ENCODE measurements around the gene C22orf15. TPM values are rescaled to one million over a fixed set of nuclear protein-coding genes. Genes with fewer than 3 reads are reported as not detected.
A peak's percentile ranks its signal among the peaks of the same experiment; 100 is the strongest.

The C22orf15 gene
- total and polyA plus RNA-seq, 9 of the 15 experiments (the other 6 are each of a cell fraction or from before 2014, with no cell fraction given) = 0.07 TPM; not detected in 8

DNA sequence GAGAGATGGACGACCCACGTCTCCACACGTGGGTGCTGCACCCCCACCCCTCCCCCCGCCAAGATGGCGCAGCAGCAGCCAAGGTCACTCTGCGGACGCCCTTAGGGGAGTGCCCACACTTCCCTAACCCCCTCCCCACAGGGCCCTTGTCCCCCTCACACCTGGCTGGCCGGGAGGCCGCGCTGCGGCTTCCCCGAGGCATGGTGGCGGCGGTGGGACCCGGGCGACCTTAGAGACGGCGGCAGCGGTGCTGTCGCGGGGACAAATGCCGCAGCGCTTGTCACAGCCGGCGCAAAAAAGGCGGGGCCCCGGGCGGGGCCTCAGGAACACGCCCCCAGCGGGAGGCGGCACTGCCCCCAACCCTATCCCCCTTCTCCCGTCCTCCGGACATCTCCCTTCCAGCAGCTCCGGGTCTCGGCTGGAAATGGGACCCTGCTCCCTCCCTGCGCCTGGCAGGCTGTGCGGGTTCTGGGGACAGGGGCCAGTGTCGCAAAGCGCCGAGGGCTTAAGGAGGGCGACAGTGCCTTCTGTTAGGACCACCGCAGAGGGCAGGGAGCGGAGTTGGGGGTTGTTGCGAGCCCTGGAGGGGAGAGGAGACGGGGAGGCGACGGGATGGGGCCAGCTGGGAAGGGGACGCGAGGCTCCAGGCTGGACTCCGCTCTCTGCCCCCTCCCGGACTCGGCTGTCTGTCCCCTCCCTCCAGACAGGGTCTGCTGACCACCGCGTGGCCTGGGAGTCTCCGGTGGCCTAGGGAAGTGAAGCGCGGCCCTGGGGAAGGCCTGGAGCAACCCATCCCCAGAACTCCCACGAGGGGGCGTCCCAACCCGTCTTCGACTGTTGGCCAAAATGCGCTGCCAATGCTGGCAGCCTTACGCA lies 5.1 kb downstream of the C22orf15 start, which contains the start of gene CHCHD10 (continued):
- TF ChIP-seq PCBP1 (IDR thresholded peaks at IDR 0.05; ENCODE audit: low read depth, low read length, poor library complexity, severe bottlenecking) = peak; percentile 90
- TF ChIP-seq TRIM28 (IDR thresholded peaks at IDR 0.05) = no peak
- TF ChIP-seq ELF2 (CRISPR knock-in tag; IDR thresholded peaks at IDR 0.05) = no peak
- TF ChIP-seq SAFB (IDR thresholded peaks at IDR 0.05; ENCODE audit: borderline replicate concordance, low read depth, low read length) = no peak
- TF ChIP-seq STAG1 (CRISPR knock-in tag; IDR thresholded peaks at IDR 0.05; ENCODE audit: borderline replicate concordance) = no peak
- TF ChIP-seq PHTF2 (CRISPR knock-in tag; IDR thresholded peaks at IDR 0.05) = no peak
- TF ChIP-seq ESRRA (IDR thresholded peaks at IDR 0.05; ENCODE audit: borderline replicate concordance, low read depth) = peak; percentile 99
- no peak for TF ChIP-seq NBN (IDR thresholded peaks at IDR 0.05; ENCODE audit: low read depth)
- TF ChIP-seq NFE2L1 (tag; IDR thresholded peaks at IDR 0.05; ENCODE audit: borderline replicate concordance, low read depth) = no peak
- no peak for TF ChIP-seq ZNF551 (CRISPR knock-in tag; IDR thresholded peaks at IDR 0.05)
- TF ChIP-seq HMGXB4 (CRISPR knock-in tag; IDR thresholded peaks at IDR 0.05) = 0 out of 2 replicates have a peak, but pooled peaks have one; percentile 49
- no peak for TF ChIP-seq PTBP1 (IDR thresholded peaks at IDR 0.05; ENCODE audit: low read depth, low read length)
- no peak for TF ChIP-seq ZNF174 (CRISPR knock-in tag; IDR thresholded peaks at IDR 0.05)
- peak; percentile 79 for TF ChIP-seq MAX (CRISPR knock-in tag; IDR thresholded peaks at IDR 0.05)
- peak; percentile 76 for TF ChIP-seq ZNF583 (CRISPR knock-in tag; IDR thresholded peaks at IDR 0.05)
- no peak for TF ChIP-seq HINFP (tag; conservative IDR thresholded peaks at IDR 0.05; ENCODE audit: low read depth)
- TF ChIP-seq, protein P1, sequence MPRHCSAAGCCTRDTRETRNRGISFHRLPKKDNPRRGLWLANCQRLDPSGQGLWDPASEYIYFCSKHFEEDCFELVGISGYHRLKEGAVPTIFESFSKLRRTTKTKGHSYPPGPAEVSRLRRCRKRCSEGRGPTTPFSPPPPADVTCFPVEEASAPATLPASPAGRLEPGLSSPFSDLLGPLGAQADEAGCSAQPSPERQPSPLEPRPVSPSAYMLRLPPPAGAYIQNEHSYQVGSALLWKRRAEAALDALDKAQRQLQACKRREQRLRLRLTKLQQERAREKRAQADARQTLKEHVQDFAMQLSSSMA (CRISPR knock-in tag; IDR thresholded peaks at IDR 0.05) = no peak
- no peak for TF ChIP-seq PURB (CRISPR knock-in tag; IDR thresholded peaks at IDR 0.05; ENCODE audit: low read depth)
- TF ChIP-seq, protein P2, sequence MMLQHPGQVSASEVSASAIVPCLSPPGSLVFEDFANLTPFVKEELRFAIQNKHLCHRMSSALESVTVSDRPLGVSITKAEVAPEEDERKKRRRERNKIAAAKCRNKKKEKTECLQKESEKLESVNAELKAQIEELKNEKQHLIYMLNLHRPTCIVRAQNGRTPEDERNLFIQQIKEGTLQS (IDR thresholded peaks at IDR 0.05) = no peak
- TF ChIP-seq, protein P2 (CRISPR knock-in tag; conservative IDR thresholded peaks at IDR 0.05) = no peak
- TF ChIP-seq SLC30A9 (CRISPR knock-in tag; IDR thresholded peaks at IDR 0.05) = no peak
- 0 out of 4 replicates have a peak, but pooled peaks of 1 of the 2 experiments have one; percentile 10 for TF ChIP-seq FOXK2 (conservative IDR thresholded peaks at IDR 0.05 in 1 of 2, IDR thresholded peaks at IDR 0.05 in 1 of 2; ENCODE audit: low read depth in 2 of 2)
- no peak for TF ChIP-seq RHOXF2B (CRISPR knock-in tag; conservative IDR thresholded peaks at IDR 0.05)
- no peak for TF ChIP-seq LARP7 (IDR thresholded peaks at IDR 0.05)
- peak; percentile 40 for TF ChIP-seq FIP1L1 (IDR thresholded peaks at IDR 0.05; ENCODE audit: low read depth, low read length, poor library complexity, severe bottlenecking)
